ENCODE measurements around the gene MBOAT2. TPM values are rescaled to one million over a fixed set of nuclear protein-coding genes. Genes with fewer than 3 reads are reported as not detected.
"Not testable (repeated sequence)": the region's sequence is repeated elsewhere in the genome, so short reads cannot be mapped to it uniquely, and the experiment has no call there.

MBOAT2 gene
- total RNA-seq, 1 experiment from 2014 or later: 40.9 TPM

DNA sequence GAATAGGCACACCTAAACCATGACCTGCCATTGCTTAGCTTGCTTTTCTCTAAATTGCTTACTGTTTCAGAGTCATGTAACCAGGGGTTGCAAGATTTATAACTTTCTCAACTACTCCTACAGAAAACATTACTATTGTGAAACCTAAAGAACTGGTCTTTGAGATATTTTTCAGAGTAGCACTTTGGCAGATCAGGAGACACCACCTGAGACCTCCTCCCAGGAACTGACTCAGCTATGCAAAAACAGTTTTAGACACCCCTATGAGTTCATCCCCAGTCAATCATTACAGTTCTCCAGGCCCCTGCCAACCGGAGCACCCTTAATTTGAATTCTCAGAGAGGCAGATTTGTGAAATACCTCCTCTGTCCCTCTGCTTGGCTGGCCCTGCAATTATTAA is 80.3 kb downstream of the MBOAT2 start:
- no peak for DNase-seq
- CTCF ChIA-PET: no interaction called here
- no peaks in the 10 kb centered on the region for H3K9me3 Mint-ChIP-seq (ENCODE audit: low read depth, unreplicated experiment)
- H3K4me1 Mint-ChIP-seq (ENCODE audit: low read depth, unreplicated experiment): peaks cover 10% of the 10 kb centered on the region
- intact Hi-C loops (cut with micrococcal nuclease; ENCODE audit: unreplicated experiment): no loop called here
- H3K36me3 Mint-ChIP-seq (ENCODE audit: insufficient read depth, unreplicated experiment): no peaks in the 10 kb centered on the region
- no peak overlapping the region for H3K4me3 Mint-ChIP-seq (ENCODE audit: low read depth, unreplicated experiment)
- H3K27me3 Mint-ChIP-seq (ENCODE audit: unreplicated experiment): no peaks in the 10 kb centered on the region
- no peak overlapping the region for H3K27ac Mint-ChIP-seq (ENCODE audit: unreplicated experiment)
- BruUV-seq (replicated peaks): no TSS peak
- TF ChIP-seq, protein P1, sequence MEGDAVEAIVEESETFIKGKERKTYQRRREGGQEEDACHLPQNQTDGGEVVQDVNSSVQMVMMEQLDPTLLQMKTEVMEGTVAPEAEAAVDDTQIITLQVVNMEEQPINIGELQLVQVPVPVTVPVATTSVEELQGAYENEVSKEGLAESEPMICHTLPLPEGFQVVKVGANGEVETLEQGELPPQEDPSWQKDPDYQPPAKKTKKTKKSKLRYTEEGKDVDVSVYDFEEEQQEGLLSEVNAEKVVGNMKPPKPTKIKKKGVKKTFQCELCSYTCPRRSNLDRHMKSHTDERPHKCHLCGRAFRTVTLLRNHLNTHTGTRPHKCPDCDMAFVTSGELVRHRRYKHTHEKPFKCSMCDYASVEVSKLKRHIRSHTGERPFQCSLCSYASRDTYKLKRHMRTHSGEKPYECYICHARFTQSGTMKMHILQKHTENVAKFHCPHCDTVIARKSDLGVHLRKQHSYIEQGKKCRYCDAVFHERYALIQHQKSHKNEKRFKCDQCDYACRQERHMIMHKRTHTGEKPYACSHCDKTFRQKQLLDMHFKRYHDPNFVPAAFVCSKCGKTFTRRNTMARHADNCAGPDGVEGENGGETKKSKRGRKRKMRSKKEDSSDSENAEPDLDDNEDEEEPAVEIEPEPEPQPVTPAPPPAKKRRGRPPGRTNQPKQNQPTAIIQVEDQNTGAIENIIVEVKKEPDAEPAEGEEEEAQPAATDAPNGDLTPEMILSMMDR (IDR thresholded peaks at IDR 0.05; ENCODE audit: unreplicated experiment): no peak

DNA sequence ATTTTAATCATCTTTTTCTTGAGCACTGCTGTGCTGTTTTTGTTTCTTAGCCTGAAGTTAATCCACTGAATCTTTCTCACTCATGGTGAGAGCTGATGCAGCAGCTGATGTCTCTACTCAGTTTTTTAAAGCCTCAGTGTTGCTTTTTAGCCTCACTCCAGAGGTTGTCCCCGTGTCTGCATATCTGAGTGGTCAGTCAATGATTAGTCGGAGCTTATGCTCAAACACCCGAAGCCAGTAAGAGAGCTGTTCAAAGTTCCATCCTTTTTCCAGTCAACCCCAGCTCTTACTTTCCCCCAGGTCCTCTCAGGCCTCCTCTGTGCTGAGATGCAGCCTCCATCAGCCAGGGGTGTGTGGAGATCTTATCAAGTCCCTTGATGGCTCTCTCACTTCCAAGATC is 81.1 kb downstream of the MBOAT2 start:
- intact Hi-C loops (cut with micrococcal nuclease; ENCODE audit: unreplicated experiment): no loop called here
- DNase-seq: no peak
- Mint-ChIP-seq H3K27me3 (ENCODE audit: unreplicated experiment) (no peaks in the 10 kb centered on the region), H3K4me1 (ENCODE audit: low read depth, unreplicated experiment) (peaks cover 2% of the 10 kb centered on the region), H3K9me3 (ENCODE audit: low read depth, unreplicated experiment) (no peaks in the 10 kb centered on the region), H3K4me3 (ENCODE audit: low read depth, unreplicated experiment) (no peak overlapping the region), H3K36me3 (ENCODE audit: insufficient read depth, unreplicated experiment) (no peaks in the 10 kb centered on the region), H3K27ac (ENCODE audit: unreplicated experiment) (no peak overlapping the region)
- no TSS peak for BruUV-seq (replicated peaks)
- TF ChIP-seq, protein P1 (IDR thresholded peaks at IDR 0.05; ENCODE audit: unreplicated experiment): no peak
- CTCF ChIA-PET: no interaction called here

DNA sequence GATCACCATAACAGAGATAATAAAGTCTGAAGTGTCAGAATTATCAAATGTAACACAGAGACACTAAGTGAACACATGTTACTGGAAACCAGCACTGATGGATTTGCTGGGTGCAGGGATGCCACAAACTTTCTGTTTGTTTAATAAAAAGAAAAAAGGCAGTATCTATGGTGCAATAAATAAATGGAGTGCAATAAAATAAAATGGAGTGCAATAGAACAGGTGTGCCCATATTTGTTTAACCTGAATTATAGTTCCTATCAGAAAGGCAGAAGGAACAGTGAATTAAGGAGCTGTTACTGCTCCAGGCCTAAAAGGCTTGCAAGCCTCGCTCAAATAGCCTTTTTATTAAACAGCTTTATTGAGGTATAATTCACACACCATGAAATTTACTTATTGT is 85.1 kb downstream of the MBOAT2 start:
- Mint-ChIP-seq H3K4me1 (ENCODE audit: low read depth, unreplicated experiment) (no peaks in the 10 kb centered on the region), H3K9me3 (ENCODE audit: low read depth, unreplicated experiment) (no peaks in the 10 kb centered on the region), H3K27ac (ENCODE audit: unreplicated experiment) (no peak overlapping the region), H3K27me3 (ENCODE audit: unreplicated experiment) (no peaks in the 10 kb centered on the region), H3K4me3 (ENCODE audit: low read depth, unreplicated experiment) (no peak overlapping the region), H3K36me3 (ENCODE audit: insufficient read depth, unreplicated experiment) (no peaks in the 10 kb centered on the region)
- TF ChIP-seq, protein P1 (IDR thresholded peaks at IDR 0.05; ENCODE audit: unreplicated experiment): no peak
- CTCF ChIA-PET: no interaction called here
- intact Hi-C loops (cut with micrococcal nuclease; ENCODE audit: unreplicated experiment): no loop called here
- BruUV-seq (replicated peaks): no TSS peak
- DNase-seq: no peak

DNA sequence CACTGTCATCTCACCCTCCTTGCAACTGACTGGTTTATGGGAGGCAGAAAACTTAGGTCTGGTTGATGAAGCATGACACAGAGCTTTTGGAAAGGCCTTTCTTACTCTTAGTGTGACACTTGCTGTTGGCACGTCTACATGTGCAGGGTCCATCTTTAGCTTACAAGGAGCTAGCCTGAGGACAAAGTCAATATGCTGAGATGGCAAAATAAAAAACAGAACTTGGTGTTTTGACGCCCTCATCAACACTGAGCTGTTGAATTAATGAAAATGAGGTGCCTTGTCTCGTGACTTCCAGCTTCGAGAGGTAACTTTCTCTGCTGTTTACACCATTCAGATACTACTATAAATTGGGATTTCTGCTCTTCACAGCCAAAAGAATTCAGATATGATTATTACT is 87.5 kb downstream of the MBOAT2 start:
- TF ChIP-seq, protein P1 (IDR thresholded peaks at IDR 0.05; ENCODE audit: unreplicated experiment): no peak
- H3K4me1 Mint-ChIP-seq (ENCODE audit: low read depth, unreplicated experiment): no peaks in the 10 kb centered on the region
- intact Hi-C loops (cut with micrococcal nuclease; ENCODE audit: unreplicated experiment): no loop called here
- DNase-seq: no peak
- H3K27ac Mint-ChIP-seq (ENCODE audit: unreplicated experiment): no peak overlapping the region
- no peaks in the 10 kb centered on the region for H3K36me3 Mint-ChIP-seq (ENCODE audit: insufficient read depth, unreplicated experiment)
- H3K9me3 Mint-ChIP-seq (ENCODE audit: low read depth, unreplicated experiment): peaks cover 5% of the 10 kb centered on the region
- no TSS peak for BruUV-seq (replicated peaks)
- CTCF ChIA-PET: no interaction called here
- no peak overlapping the region for H3K4me3 Mint-ChIP-seq (ENCODE audit: low read depth, unreplicated experiment)
- H3K27me3 Mint-ChIP-seq (ENCODE audit: unreplicated experiment): no peaks in the 10 kb centered on the region

DNA sequence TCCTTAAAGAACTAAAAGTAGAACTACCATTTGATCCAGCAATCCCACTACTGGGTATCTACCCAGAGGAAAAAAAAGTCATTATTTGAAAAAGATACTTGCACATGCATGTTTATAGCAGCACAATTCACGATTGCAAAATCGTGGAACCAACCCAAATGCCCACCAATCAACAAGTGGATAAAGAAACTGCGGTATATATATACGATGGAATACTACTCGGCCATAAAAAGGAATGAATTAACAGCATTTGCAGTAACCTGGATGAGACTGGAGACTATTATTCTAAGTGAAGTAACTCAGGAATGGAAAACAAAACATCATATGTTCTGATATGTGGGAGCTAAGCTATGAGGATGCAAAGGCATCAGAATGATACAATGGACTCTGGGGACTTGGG is 89.7 kb downstream of the MBOAT2 start:
- H3K27ac Mint-ChIP-seq (ENCODE audit: unreplicated experiment); H3K36me3 Mint-ChIP-seq (ENCODE audit: insufficient read depth, unreplicated experiment); H3K4me3 Mint-ChIP-seq (ENCODE audit: low read depth, unreplicated experiment); BruUV-seq (replicated peaks); H3K4me1 Mint-ChIP-seq (ENCODE audit: low read depth, unreplicated experiment); H3K27me3 Mint-ChIP-seq (ENCODE audit: unreplicated experiment); H3K9me3 Mint-ChIP-seq (ENCODE audit: low read depth, unreplicated experiment); CTCF ChIA-PET; intact Hi-C loops (cut with micrococcal nuclease; ENCODE audit: unreplicated experiment); DNase-seq: not testable (repeated sequence)
